Lower lobe of right lung (tissue), 2 donors: Measurements from ENCODE around the gene DBR1. TPM values are rescaled to one million over a fixed set of nuclear protein-coding genes. Genes with fewer than 3 reads are reported as not detected.

ENCODE experiments used
- ATAC-seq, 2 donors: fragments of 200-7000 bp; cut with Tn5 transposase; one replicate each; pipeline ENCODE4 v1.9.1; 2020 to 2022; ENCODE audit warnings: mild to moderate bottlenecking in 2 of 2, moderate library complexity in 2 of 2
- DNase-seq: peaks from one replicate; pipeline ENCODE4 v3.0.0-alpha.2; 2020
- H3K27ac ChIP-seq: fragments of 200-600 bp; one replicate; pipeline ENCODE4 v1.8.0; 2022
- H3K27me3 ChIP-seq: fragments of 200-600 bp; one replicate; pipeline ENCODE4 v1.8.0; 2022; ENCODE audit warnings: low read depth
- H3K36me3 ChIP-seq: fragments of 200-600 bp; one replicate; pipeline ENCODE4 v1.8.0; 2022; ENCODE audit warnings: mild to moderate bottlenecking
- H3K4me1 ChIP-seq: fragments of 200-600 bp; one replicate; pipeline ENCODE4 v1.8.0; 2022
- H3K4me3 ChIP-seq: fragments of 200-600 bp; one replicate; pipeline ENCODE4 v1.8.0; 2022; ENCODE audit warnings: mild to moderate bottlenecking
- H3K9me3 ChIP-seq: fragments of 200-600 bp; one replicate; pipeline ENCODE4 v1.8.0; 2022
- CTCF ChIP-seq: fragments of 200-600 bp; IDR thresholded peaks from one replicate; pipeline ENCODE4 v1.8.0; 2022; ENCODE audit warnings: antibody characterized with exemption, mild to moderate bottlenecking
- intact Hi-C: fragments of 100-400 bp; cut with DNase I; formaldehyde crosslinking; loops from one replicate; pipeline ENCODE4 v1.11.0; 2022
- total RNA-seq: library from RNA; stranded (reverse); fragmentation: NEBNext Ultra II Directional; extraction: Animal tissue kit (Norgen Biotek cat#: 25700); gene quantifications from one replicate; pipeline ENCODE4 v1.2.1, GENCODE V29; 2021
- donor health status: DM: no; HTN: yes; CAD: no; lungs with severe emphysema.

DBR1 gene
- total RNA-seq, 1 donor from 2014 or later, result 17.5 TPM

- intact Hi-C loops, result no loop called here
- ATAC-seq (no peak), DNase-seq (no peak)
- Histone ChIP-seq H3K36me3 (peaks cover 30% of the 10 kb centered on the region), H3K9me3 (no peaks in the 10 kb centered on the region), H3K27ac (no peak overlapping the region), H3K27me3 (no peaks in the 10 kb centered on the region), H3K4me3 (no peak overlapping the region), H3K4me1 (peaks cover 32% of the 10 kb centered on the region)
- no peak for TF ChIP-seq CTCF
Measured at GRCh38 chr3:138219255-138219654, 44.5 kb upstream of the DBR1 start.

- ATAC-seq (peak; percentile 51 to 57), DNase-seq (no peak)
- H3K36me3 ChIP-seq, result peaks cover 7% of the 10 kb centered on the region
- no peaks in the 10 kb centered on the region for H3K4me1 ChIP-seq
- TF ChIP-seq CTCF, result no peak
- no peaks in the 10 kb centered on the region for H3K9me3 ChIP-seq
- no peaks in the 10 kb centered on the region for H3K27me3 ChIP-seq
- no peak overlapping the region for H3K27ac ChIP-seq
- intact Hi-C loops, result no loop called here
- H3K4me3 ChIP-seq, result no peak overlapping the region
Measured at GRCh38 chr3:138213398-138214085, 38.8 kb upstream of the DBR1 start.

- ATAC-seq, result no peak
Measured at GRCh38 chr3:138210528-138210927, 35.8 kb upstream of the DBR1 start.

GRCh38 chr3:138206196-138206595 lies 31.5 kb upstream of the DBR1 start:
- peaks cover 11% of the 10 kb centered on the region for H3K4me1 ChIP-seq
- no peak for TF ChIP-seq CTCF
- H3K27me3 ChIP-seq, result no peaks in the 10 kb centered on the region
- DNase-seq (no peak), ATAC-seq (no peak)
- H3K4me3 ChIP-seq, result no peak overlapping the region
- intact Hi-C loops, result no loop called here
- H3K9me3 ChIP-seq, result no peaks in the 10 kb centered on the region
- no peaks in the 10 kb centered on the region for H3K36me3 ChIP-seq
- H3K27ac ChIP-seq, result no peak overlapping the region

More at GRCh38 chr3:138210528-138210927, 35.8 kb upstream of the DBR1 start:
- intact Hi-C loops, result no loop called here
- H3K4me3 ChIP-seq, result no peak overlapping the region
- H3K4me1 ChIP-seq, result no peaks in the 10 kb centered on the region
- peaks cover 7% of the 10 kb centered on the region for H3K36me3 ChIP-seq
- DNase-seq, result no peak
- no peaks in the 10 kb centered on the region for H3K9me3 ChIP-seq
- no peak for TF ChIP-seq CTCF
- no peak overlapping the region for H3K27ac ChIP-seq
- no peaks in the 10 kb centered on the region for H3K27me3 ChIP-seq

GRCh38 chr3:138205527-138205926 lies 30.8 kb upstream of the DBR1 start:
- no peak for TF ChIP-seq CTCF
- ATAC-seq (no peak), DNase-seq (no peak)
- Histone ChIP-seq H3K4me3 (no peak overlapping the region), H3K9me3 (no peaks in the 10 kb centered on the region), H3K36me3 (no peaks in the 10 kb centered on the region), H3K27ac (no peak overlapping the region), H3K4me1 (peaks cover 11% of the 10 kb centered on the region), H3K27me3 (no peaks in the 10 kb centered on the region)
- intact Hi-C loops, result no loop called here
